Measurements from ENCODE around the gene RAB40C.

Gene RAB40C

DNA sequence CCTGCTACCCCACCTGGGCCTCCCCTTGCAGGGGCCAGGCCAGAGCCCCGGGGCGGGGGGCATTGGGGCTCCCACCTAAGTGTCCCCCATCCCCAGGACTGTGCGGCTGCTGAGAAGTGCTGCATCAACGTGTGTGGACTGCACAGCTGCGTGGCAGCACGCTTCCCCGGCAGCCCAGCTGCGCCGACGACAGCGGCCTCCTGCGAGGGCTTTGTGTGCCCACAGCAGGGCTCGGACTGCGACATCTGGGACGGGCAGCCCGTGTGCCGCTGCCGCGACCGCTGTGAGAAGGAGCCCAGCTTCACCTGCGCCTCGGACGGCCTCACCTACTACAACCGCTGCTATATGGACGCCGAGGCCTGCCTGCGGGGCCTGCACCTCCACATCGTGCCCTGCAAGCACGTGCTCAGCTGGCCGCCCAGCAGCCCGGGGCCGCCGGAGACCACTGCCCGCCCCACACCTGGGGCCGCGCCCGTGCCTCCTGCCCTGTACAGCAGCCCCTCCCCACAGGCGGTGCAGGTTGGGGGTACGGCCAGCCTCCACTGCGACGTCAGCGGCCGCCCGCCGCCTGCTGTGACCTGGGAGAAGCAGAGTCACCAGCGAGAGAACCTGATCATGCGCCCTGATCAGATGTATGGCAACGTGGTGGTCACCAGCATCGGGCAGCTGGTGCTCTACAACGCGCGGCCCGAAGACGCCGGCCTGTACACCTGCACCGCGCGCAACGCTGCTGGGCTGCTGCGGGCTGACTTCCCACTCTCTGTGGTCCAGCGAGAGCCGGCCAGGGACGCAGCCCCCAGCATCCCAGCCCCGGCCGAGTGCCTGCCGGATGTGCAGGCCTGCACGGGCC is 42.8 kb downstream of the RAB40C start:
- DNase-seq (ENCODE audit: low spot score) = no peak

DNA sequence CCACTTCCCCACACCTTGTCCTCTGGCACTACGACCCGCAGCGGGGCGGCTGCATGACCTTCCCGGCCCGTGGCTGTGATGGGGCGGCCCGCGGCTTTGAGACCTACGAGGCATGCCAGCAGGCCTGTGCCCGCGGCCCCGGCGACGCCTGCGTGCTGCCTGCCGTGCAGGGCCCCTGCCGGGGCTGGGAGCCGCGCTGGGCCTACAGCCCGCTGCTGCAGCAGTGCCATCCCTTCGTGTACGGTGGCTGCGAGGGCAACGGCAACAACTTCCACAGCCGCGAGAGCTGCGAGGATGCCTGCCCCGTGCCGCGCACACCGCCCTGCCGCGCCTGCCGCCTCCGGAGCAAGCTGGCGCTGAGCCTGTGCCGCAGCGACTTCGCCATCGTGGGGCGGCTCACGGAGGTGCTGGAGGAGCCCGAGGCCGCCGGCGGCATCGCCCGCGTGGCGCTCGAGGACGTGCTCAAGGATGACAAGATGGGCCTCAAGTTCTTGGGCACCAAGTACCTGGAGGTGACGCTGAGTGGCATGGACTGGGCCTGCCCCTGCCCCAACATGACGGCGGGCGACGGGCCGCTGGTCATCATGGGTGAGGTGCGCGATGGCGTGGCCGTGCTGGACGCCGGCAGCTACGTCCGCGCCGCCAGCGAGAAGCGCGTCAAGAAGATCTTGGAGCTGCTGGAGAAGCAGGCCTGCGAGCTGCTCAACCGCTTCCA is 43.6 kb downstream of the RAB40C start:
- DNase-seq (ENCODE audit: low spot score) = no peak

DNA sequence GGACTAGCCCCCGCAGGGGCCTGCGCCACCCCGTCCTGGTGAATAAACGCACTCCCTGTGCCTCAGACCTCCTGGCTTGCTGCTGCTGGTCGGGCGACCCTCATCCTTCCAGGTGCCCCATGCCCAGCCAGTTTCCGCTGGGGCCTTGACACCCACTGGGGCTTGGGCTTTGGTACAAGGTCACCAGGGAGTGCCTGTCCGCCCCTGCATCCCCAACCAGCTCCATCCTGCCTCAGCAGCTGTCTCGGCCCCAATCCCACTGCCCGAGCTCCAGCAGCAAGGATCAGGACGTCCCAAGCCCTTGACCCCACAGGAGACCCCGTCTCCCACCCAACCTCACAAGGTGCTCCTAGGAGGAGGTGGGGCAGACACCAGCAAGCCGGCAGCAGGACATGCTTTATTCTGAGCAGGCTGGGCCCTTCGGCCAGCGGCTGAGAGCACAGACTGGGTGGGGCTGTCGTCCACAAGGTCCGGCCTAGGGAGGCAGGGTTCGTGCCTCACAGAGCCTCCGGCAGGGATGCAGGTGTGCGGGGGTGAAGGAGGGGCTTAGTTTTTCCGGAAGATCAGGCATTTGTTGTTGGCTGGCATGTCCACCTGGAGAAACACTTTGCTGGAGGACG is 44.3 kb downstream of the RAB40C start:
- DNase-seq (ENCODE audit: low spot score) = no peak

DNA sequence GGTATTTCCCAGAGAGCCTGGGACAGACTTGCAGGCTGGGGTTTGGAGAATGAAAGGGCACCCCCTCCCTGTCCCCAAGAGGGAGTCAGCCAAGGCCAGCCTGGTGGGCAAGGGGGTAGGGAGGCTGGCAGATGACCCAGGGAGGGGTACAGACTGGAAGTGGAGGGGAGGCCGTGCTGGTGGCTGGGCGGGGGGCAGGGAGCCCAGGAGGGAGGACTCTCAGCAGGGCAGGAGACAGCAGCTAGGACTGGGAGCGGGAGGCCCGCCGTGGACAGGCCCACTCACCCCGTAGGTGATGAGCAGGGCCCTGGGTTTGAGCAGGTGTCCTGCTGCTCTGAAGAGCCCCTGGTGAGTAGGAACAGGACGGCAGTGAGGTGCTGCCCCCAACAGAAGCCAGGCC is 45.1 kb downstream of the RAB40C start:
- DNase-seq (ENCODE audit: low spot score) = no peak

DNA sequence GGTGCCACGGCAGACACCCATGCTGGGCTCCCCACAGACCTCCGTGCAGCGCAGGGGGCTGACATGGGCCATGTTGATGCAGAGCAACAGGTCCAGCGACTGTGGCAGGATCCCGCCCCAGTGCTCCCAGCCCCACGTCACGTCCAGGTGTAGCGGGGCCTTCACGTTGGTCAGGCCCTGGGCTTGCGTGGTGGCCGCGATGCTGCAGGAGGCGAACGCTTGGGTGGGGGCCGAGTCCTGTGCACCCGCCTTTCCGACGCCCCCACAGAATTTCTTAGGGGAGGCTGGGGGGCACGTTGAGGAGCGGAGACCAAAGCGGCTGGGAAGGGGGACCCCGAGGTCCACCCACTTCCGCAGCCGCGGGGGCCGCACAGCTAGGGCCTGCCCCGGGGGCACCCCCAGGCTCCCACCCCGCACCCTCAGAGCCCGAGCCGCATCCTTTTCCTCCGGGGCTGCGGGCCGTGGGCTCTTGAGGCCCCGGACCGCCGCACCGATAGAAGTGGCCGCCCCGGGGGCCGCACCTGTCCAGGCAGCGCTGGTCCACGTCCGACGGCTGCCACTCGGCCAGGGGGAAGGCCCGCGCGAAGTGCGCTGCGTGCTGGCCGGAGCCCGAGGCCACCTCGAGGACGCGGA is 45.8 kb downstream of the RAB40C start:
- no peak for DNase-seq (ENCODE audit: low spot score)

DNA sequence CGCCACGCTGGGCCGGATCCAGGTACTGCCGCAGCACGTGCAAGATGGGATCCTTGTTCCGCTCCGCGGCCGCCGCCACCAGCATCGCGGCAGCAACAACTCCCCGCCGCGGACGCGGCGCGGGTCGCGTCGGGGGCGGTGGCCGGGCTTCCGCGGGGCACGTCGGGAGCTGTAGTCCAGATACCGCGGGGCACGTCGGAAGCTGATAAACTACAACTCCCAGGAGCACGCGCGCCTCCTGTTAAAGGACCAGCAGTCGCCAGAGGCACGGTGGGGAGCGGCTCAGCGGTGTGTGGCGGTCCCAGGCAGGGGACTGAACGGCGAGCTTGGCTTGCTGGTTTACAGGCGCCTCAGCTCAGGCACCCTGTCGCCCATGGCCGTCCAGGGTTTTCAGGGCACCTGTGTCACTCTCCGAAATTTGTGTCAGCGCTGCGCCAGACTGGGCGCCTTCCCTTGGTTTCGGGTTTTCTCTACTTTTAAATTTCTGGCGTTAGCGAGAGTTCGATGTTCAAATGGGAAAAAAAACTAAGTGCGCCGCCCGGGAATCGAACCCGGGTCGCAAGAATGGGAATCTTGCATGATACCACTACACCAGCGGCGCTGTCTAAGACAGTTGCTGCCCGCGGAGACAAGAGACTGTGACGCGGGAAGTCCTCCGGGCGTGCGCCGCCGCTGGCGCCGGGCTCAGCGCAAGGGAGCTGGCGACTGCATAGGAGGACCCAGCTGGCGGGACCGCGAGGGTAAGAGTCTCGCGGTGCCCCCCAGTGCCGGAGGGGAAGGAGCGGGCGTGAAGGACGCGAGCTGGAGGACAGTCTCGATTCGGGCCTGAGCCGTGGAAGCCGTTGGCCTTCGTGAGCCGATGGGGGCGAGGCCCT is 46.6 kb downstream of the RAB40C start, which contains the start of gene METTL26:
TSS of gene METTL26 (minus strand) at position 100 of the 875 bp plus-strand sequence. CDS start at position 85, 15 bp downstream.
- DNase-seq (ENCODE audit: low spot score) = peak; percentile 94

DNA sequence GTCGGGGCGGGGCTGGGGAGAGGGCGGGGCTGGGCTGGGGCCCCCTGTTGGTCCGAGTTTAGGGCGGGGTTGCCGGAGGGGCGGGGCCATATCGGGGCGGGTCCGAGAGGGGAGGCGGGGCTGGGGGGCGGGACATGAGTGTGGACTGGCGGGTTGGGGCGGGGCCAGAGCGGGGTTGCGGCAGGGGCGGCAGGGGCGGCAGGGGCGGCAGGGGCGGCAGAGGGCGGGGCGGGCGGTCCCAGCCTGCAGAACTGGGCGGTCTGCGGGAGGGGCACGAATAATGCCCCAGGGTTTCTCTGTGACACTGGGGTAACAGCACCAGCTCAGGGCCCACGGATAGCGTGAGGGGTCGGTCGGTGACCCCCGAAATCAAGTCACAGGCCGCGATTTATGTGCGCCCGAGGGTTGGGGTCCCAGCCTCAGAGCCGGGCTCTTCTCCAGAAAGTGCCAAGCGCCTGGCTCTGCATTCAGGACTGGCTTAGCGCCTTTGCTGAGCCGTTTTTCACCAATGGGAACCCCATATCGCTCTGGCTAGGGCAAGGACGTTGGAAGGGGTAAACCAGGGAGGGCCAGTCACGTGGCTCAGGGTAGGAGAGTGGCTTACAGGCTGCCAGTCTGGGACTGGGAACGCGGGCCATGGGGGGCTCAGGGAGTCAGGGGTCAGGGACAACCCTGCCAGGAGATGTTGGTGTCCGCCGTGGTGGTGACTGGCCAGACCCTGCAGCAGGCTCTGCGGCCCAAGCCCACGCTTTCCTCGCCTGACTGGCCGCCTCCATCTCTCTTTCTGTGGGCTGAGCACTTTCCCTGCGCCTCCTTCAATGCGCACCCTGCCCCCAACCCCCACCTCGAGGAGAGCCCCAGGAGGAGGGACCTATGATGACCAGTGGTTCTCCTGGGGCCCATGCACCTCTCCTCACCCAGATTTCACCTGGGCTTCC is 47.5 kb downstream of the RAB40C start:
- DNase-seq (ENCODE audit: low spot score) = no peak

DNA sequence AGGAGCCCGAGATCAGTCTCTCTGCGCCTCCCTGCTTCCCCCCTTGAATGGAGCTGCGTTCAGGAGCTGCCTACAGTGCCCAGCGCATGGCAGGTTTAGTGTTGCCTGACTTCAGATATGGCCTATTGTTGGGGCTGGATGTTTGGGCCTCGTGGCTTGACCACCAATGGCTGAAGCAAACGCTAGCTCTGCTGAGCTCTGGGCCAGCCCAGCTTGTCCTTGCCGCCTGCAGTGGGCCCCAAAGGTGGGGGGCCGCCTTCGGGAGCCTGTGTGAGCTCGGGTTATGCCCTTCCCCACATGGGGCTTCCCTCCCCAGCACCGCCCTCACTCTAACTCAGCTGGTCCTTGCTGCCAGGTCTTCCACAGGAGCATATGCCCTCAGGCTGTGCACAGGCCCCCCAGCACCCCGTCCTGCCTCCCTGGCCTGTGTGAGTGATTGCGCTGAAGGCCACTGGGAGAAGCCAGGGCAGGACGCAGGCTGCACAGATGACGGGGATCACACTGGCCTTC is 48.2 kb downstream of the RAB40C start:
- DNase-seq (ENCODE audit: low spot score) = no peak

DNA sequence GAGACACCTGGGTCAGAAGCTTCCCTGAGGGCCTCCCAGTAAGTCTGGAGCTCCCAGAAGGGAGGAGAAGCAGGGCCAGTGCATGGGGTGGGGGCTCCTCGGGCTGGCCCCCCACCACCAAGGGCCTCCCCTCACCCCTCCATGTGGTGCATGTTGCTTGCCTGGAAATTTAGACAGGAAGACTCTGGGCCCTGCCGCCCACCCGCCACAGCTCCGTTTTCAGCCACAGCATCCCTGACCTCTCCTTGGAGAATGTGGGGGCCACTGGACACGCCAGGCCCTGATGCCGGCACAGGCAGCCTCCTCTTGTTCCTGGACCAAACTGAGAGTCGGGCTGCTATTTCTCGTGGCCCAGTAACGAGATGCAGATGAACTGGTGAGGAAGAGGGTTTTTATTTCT is 49.0 kb downstream of the RAB40C start:
- DNase-seq (ENCODE audit: low spot score) = no peak

DNA sequence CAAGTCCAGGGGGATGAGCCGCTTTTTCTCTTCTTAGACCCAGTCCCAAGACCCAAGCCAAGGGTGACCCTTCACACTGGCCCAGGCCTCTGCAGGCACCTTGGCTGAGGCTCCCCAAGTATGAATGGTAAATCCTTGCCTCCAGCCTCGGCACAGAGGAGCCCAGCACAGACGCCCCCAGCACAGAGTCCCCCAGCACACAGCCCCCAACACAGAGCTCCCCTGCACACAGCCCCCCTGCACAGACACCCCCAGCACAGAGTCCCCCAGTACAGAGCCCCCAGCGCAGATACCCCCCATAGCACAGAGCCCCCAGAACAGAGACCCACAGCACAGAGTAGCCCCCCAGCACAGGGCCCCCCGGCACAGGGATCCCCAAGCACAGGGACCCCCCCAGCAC is 50.7 kb downstream of the RAB40C start:
- no peak for DNase-seq (ENCODE audit: low spot score)

DNA sequence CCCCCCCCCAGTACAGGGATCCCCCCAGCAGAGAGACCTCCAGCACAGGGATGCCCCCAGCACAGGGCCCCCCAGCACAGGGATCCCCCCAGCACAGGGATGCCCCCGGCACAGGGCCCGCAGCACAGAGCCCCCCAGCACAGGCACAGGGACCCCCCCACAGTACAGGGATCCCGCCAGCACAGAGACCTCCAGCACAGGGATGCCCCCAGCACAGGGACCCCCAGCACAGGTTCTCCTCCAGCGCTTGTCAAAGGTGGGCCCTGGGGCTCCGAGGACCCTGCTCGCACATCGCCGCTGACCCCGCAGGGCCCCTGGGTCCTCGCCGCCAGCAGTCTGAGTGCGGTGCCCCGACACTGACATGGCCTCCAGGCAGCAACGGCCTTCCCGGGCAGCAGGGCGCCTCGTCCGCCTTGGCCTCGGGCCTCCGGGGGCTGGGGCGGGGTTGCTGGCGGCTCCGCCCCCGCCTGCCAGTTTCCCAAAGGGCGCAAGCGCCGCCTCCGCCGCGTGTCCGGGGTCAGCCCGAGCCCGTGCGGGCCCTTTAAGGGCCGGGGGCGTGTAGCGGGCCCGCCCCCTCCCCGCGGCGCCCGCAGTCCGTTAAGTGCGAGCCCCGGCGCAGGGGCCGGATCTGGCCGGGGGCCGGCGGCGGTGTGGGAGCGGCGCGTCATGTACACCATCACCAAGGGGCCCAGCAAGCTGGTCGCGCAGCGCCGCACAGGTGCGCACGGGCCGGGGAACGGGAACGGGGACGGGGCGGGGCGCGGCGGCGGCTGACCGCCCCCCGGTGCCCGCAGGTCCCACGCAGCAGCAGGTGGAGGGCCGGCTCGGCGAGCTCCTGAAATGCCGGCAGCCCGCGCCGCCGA is 51.7 kb downstream of the RAB40C start, which contains the start of gene MCRIP2:
TSS of gene MCRIP2 (plus strand) at position 503 of the 863 bp plus-strand sequence. CDS start at position 667, 164 bp downstream.
- peak; percentile 60 for DNase-seq (ENCODE audit: low spot score)

DNA sequence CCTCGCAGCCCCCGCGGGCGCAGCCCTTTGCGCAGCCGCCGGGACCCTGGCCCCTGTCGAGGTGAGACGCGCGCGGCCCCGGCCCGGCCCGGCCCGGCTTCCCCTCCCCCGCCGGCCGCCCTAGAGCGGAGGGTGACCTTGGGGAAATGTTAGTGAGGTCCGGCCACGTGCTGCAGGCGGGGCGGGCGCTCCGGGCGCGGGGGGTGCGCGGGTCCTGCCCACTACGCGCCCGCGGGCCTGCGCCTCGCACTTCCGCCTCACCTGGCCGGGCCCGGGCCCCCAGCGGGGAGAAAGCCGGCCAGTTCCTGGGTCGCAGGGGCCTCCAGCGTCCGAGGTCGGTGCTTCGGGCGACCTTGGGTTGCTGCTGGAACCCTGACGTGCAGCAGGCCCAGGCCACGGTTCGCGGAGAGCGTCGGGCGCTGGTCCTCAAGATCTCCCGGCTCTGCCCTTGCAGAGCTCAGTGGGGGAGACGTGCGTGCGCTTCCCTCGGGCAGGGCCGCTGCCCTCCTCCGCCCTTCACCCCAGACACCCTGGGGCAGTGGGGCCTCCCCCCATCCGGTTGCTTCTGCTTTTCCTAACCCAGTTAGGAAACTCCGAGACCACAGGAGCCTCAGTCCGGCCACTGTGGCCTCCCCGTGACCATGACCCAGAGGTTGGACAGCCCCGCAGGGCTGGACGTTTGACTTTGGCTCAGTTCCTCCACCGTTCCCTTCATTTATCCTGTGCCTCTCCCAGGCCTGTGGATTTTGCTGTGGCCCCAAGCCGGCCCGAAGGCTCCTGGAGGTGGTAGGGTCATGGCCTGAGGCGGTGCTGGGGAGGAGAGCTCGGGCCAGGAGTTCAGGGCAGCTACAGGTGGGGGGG is 52.6 kb downstream of the RAB40C start:
- DNase-seq (ENCODE audit: low spot score) = no peak

DNA sequence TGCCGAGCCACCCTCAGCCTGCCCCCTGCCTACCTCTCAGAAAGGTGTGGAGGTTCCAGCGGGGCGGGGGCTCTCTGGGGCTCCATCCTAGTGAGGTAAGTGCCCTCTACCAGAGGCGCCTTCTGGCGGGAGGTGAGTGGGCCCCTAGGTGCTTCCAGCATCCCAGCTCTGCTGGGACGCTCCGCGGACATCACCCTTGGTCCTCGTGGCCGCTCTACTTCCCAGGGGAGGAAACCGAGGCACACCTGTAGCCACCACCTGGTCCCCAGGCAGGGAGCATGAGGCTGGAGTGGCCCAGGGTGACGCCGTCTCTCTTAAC is 53.1 kb downstream of the RAB40C start:
- no peak for DNase-seq (ENCODE audit: low spot score)

DNA sequence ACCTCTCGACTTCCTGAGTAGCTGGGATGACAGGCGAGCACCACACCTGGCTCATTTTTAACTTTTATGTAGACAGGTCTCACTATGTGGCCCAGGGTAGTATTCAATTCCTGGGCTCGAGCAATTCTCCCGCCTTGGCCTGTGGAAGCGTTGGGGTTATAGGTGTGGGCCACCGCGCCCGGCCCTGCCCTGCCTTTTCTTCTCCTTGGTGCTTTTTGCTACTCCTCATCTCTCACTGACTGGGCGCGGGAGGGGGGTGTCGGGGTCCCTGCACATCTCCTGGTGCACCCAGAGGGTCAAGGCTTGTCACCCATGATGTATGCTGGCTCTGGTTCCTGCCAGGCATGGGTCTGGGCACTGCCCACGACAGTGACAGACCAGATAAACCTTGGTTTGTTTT is 54.7 kb downstream of the RAB40C start:
- no peak for DNase-seq (ENCODE audit: low spot score)

DNA sequence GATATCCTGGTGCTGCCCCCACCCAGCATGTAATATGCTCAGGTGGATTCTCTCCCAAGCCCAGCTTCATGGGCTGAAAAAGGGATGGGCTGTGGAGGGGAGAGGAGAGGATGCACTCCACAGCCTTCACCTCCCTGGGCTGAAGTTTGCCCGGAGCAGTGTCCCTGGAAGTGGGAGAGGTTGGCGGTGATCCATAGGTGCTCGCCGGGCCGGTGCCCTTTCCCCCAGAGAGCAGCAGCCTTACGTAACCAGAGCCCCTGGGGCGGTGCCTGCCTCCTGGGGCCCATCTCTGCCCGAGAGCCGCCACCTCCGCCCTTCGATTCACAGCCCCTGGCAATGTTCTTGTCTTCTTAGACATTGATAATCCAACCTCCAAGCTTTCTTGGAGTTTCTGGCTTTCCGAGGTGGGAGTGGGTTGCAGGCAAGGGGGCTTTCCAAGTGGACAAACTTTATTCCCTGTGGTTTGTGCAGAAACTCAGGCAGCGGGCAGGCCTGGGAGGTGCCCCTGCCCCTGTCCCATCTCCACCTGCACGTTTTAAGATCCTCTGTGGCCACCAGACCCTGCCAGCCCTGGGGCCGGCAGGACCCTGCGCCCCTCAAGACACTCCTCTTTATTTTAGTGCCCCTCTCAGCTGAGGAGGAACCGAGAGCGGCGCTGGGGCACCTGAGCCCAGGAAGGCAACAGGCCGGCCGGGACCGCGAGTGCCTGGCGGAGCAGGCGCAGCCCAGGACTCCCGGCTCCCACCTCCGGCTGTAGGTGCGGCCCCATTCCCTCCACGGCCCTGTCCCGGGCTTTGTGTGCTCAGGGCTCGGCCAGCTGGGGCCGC is 56.2 kb downstream of the RAB40C start:
- no peak for DNase-seq (ENCODE audit: low spot score)

DNA sequence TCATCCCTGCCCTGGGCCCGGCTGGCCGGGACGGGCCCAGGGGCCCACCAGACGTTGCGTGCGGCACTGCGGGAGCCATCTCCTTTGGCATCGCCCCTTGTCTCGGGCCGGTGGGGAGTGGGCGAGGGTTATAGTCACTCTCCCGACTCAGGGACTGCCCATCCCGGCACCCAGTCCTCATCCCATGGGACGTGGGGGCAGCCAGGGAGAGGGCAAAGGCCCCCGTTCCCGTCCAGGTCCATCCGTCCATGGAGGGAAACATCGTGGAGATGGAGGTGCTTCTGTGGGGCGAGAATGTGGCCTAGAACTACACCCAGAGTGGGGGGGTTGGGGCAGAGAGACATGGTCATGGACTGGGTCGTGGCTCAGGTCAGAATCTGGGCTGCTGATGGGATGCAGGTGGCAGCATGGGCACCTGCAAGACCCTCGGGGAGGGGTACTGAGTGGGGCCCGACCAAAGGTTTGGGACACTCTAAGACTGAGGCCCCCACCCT is 56.9 kb downstream of the RAB40C start:
- DNase-seq (ENCODE audit: low spot score) = no peak

All from hematopoietic multipotent progenitor cell treated with erythropoietin and hydrocortisone succinate and interleukin-3 and kit ligand, for 17 days (in vitro differentiated cells).